ENCODE data around the gene FUS. TPM values are rescaled to one million over a fixed set of nuclear protein-coding genes. Genes with fewer than 3 reads are reported as not detected.

The FUS gene
- polyA plus RNA-seq, 1 donor (not counting 4 experiments of a cell fraction or from before 2014, with no cell fraction given): 199 TPM

- TF ChIP-seq EZH2 (IDR thresholded peaks at IDR 0.05; ENCODE audit: low read length) (no peak), CTCF (optimal IDR thresholded peaks at IDR 0.05 in 1 of 3, IDR thresholded peaks at IDR 0.05 in 1 of 3, conservative IDR thresholded peaks at IDR 0.05 in 1 of 3; ENCODE audit: extremely low read depth in 1 of 3, insufficient read depth in 2 of 3, low read length in 3 of 3) (no peak)
- no peak overlapping the region for H3K4me3 ChIP-seq (ENCODE audit: control insufficient read depth in 2 of 3, extremely low read depth in 1 of 3, insufficient read depth in 2 of 3, low read depth in 1 of 3, low read length in 3 of 3)
- no peaks in the 10 kb centered on the region for H3K36me3 ChIP-seq (ENCODE audit: control insufficient read depth in 2 of 2, extremely low read depth in 1 of 2, insufficient read depth in 2 of 2, low read length in 2 of 2)
- dilution Hi-C loops (cut with MboI; ENCODE audit: extremely low pct_ligation_motif_present, low sequenced_read_pairs): no loop called here
- no peak for DNase-seq (ENCODE audit: low read depth, low spot score)
- no peaks in the 10 kb centered on the region for H4K20me1 ChIP-seq (ENCODE audit: control insufficient read depth, extremely low read depth, insufficient read depth, low read length)
- H3K27ac ChIP-seq (ENCODE audit: control insufficient read depth, insufficient read depth, low read length): no peak overlapping the region
- no peaks in the 10 kb centered on the region for H3K9me3 ChIP-seq (ENCODE audit: control insufficient read depth, low read depth, low read length)
- H2AFZ ChIP-seq (ENCODE audit: control insufficient read depth, low read length): no peak overlapping the region
- H3K79me2 ChIP-seq (ENCODE audit: control insufficient read depth, insufficient read depth, low read length): no peaks in the 10 kb centered on the region
- no peak overlapping the region for H3K9ac ChIP-seq (ENCODE audit: control insufficient read depth, extremely low read depth, insufficient read depth, low read length)
- no peak for FAIRE-seq
- no peak overlapping the region for H3K4me2 ChIP-seq (ENCODE audit: control insufficient read depth, extremely low read depth, insufficient read depth, low read depth, low read length)
- no peaks in the 10 kb centered on the region for H3K9me1 ChIP-seq (ENCODE audit: control insufficient read depth, extremely low read depth, insufficient read depth, low read length)
- no peaks in the 10 kb centered on the region for H3K27me3 ChIP-seq (ENCODE audit: control insufficient read depth, extremely low read depth, insufficient read depth, low read length)
- H3K4me1 ChIP-seq (ENCODE audit: control insufficient read depth, extremely low read depth, insufficient read depth, low read length): no peaks in the 10 kb centered on the region
Measured at GRCh38 chr16:31157136-31157535, 22.8 kb upstream of the FUS start.

DNA sequence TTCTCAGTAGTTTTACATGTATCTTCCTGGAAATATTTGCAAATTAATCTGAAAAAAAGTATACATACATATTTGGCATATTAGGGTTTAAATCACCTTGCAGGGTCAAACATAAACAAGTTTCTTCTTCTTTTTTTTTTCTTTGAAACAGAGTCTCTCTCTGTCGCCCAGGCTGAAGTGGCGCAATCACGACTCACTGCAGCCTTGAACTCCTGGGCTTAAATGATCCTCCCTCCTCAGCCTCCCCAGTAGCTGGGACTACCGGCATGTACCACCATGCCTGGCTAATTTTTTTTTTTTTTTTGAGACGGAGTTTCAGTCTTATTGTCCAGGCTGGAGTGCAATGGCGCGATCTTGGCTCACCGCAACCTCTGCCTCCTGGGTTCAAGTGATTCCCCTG lies 12.6 kb upstream of the FUS start:
- Histone ChIP-seq H3K9me1 (ENCODE audit: control insufficient read depth, extremely low read depth, insufficient read depth, low read length) (no peaks in the 10 kb centered on the region), H3K27ac (ENCODE audit: control insufficient read depth, insufficient read depth, low read length) (no peak overlapping the region), H2AFZ (ENCODE audit: control insufficient read depth, low read length) (no peak overlapping the region), H3K79me2 (ENCODE audit: control insufficient read depth, insufficient read depth, low read length) (no peaks in the 10 kb centered on the region), H3K36me3 (ENCODE audit: control insufficient read depth in 2 of 2, extremely low read depth in 1 of 2, insufficient read depth in 2 of 2, low read length in 2 of 2) (no peaks in the 10 kb centered on the region), H4K20me1 (ENCODE audit: control insufficient read depth, extremely low read depth, insufficient read depth, low read length) (no peaks in the 10 kb centered on the region), H3K27me3 (ENCODE audit: control insufficient read depth, extremely low read depth, insufficient read depth, low read length) (no peaks in the 10 kb centered on the region), H3K9me3 (ENCODE audit: control insufficient read depth, low read depth, low read length) (no peaks in the 10 kb centered on the region), H3K9ac (ENCODE audit: control insufficient read depth, extremely low read depth, insufficient read depth, low read length) (no peak overlapping the region), H3K4me3 (ENCODE audit: control insufficient read depth in 2 of 3, extremely low read depth in 1 of 3, insufficient read depth in 2 of 3, low read depth in 1 of 3, low read length in 3 of 3) (no peak overlapping the region), H3K4me2 (ENCODE audit: control insufficient read depth, extremely low read depth, insufficient read depth, low read depth, low read length) (no peak overlapping the region), H3K4me1 (ENCODE audit: control insufficient read depth, extremely low read depth, insufficient read depth, low read length) (no peaks in the 10 kb centered on the region)
- DNase-seq (ENCODE audit: low read depth, low spot score): no peak
- dilution Hi-C loops (cut with MboI; ENCODE audit: extremely low pct_ligation_motif_present, low sequenced_read_pairs): no loop called here
- FAIRE-seq: no peak
- no peak for TF ChIP-seq EZH2 (IDR thresholded peaks at IDR 0.05; ENCODE audit: low read length)
- TF ChIP-seq CTCF (optimal IDR thresholded peaks at IDR 0.05 in 1 of 3, IDR thresholded peaks at IDR 0.05 in 1 of 3, conservative IDR thresholded peaks at IDR 0.05 in 1 of 3; ENCODE audit: extremely low read depth in 1 of 3, insufficient read depth in 2 of 3, low read length in 3 of 3): no peak
